ENCODE measurements around the gene CASK. TPM values are rescaled to one million over a fixed set of nuclear protein-coding genes. Genes with fewer than 3 reads are reported as not detected.

CASK gene
- total RNA-seq, 1 donor = 55.4 TPM

GRCh38 chrX:41718481-41719235 is 204.7 kb downstream of the CASK start:
- H3K27me3 ChIP-seq (ENCODE audit: insufficient read depth, low read length) = no peaks in the 10 kb centered on the region
- H3K79me2 ChIP-seq (ENCODE audit: insufficient read depth, low read length) = no peaks in the 10 kb centered on the region
- no peaks in the 10 kb centered on the region for H3K36me3 ChIP-seq (ENCODE audit: insufficient read depth, low read length)
- no peaks in the 10 kb centered on the region for H4K20me1 ChIP-seq (ENCODE audit: insufficient read depth, low read length)
- no peak overlapping the region for H3K27ac ChIP-seq (ENCODE audit: low read depth, low read length)
- no peak overlapping the region for H3K4me2 ChIP-seq (ENCODE audit: insufficient read depth, low read length)
- no peak overlapping the region for H3K4me3 ChIP-seq (ENCODE audit: insufficient read depth, low read length)
- no peak overlapping the region for H2AFZ ChIP-seq (ENCODE audit: low read length)
- no peaks in the 10 kb centered on the region for H3K9me3 ChIP-seq (ENCODE audit: low read depth, low read length)
- no peak for TF ChIP-seq CTCF (IDR thresholded peaks at IDR 0.05; ENCODE audit: extremely low read depth, low read depth, low read length)
- no peak for DNase-seq (ENCODE audit: insufficient read length, low spot score, missing footprints)
- peaks cover 7% of the 10 kb centered on the region for H3K4me1 ChIP-seq (ENCODE audit: insufficient read depth, low read length)

GRCh38 chrX:41716767-41717473 is 206.4 kb downstream of the CASK start:
- H2AFZ ChIP-seq (ENCODE audit: low read length) = no peak overlapping the region
- no peaks in the 10 kb centered on the region for H3K9me3 ChIP-seq (ENCODE audit: low read depth, low read length)
- H3K79me2 ChIP-seq (ENCODE audit: insufficient read depth, low read length) = no peaks in the 10 kb centered on the region
- no peak overlapping the region for H3K4me3 ChIP-seq (ENCODE audit: insufficient read depth, low read length)
- H3K4me2 ChIP-seq (ENCODE audit: insufficient read depth, low read length) = no peak overlapping the region
- no peaks in the 10 kb centered on the region for H4K20me1 ChIP-seq (ENCODE audit: insufficient read depth, low read length)
- H3K27me3 ChIP-seq (ENCODE audit: insufficient read depth, low read length) = no peaks in the 10 kb centered on the region
- no peak overlapping the region for H3K27ac ChIP-seq (ENCODE audit: low read depth, low read length)
- no peak for TF ChIP-seq CTCF (IDR thresholded peaks at IDR 0.05; ENCODE audit: extremely low read depth, low read depth, low read length)
- no peaks in the 10 kb centered on the region for H3K36me3 ChIP-seq (ENCODE audit: insufficient read depth, low read length)
- DNase-seq (ENCODE audit: insufficient read length, low spot score, missing footprints) = no peak
- H3K4me1 ChIP-seq (ENCODE audit: insufficient read depth, low read length) = peaks cover 4% of the 10 kb centered on the region

DNA sequence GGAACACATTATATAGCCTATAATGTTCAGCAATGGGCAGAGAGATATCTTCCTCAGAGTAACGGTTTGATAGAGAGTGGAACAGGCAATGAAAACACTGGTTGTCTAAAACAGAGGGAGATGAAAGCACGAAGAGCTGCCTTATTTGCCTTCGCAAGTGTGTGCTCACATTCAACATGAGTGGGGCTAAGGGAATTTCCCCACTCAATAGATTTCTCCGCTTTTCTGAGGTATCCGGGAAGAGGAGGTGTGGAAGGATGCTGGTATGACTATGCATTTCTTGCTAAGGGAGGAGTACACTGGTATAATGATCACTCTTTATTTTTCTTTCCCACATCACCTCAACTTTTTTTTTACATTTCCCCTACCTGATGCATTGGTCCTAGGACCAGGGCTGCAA is 207.1 kb downstream of the CASK start:
- Histone ChIP-seq H3K79me2 (ENCODE audit: insufficient read depth, low read length) (no peaks in the 10 kb centered on the region), H3K36me3 (ENCODE audit: insufficient read depth, low read length) (no peaks in the 10 kb centered on the region), H3K27me3 (ENCODE audit: insufficient read depth, low read length) (no peaks in the 10 kb centered on the region), H3K9me3 (ENCODE audit: low read depth, low read length) (no peaks in the 10 kb centered on the region), H3K4me3 (ENCODE audit: insufficient read depth, low read length) (no peak overlapping the region), H4K20me1 (ENCODE audit: insufficient read depth, low read length) (no peaks in the 10 kb centered on the region), H3K4me2 (ENCODE audit: insufficient read depth, low read length) (no peak overlapping the region), H3K4me1 (ENCODE audit: insufficient read depth, low read length) (peaks cover 4% of the 10 kb centered on the region), H3K27ac (ENCODE audit: low read depth, low read length) (no peak overlapping the region), H2AFZ (ENCODE audit: low read length) (no peak overlapping the region)
- TF ChIP-seq CTCF (IDR thresholded peaks at IDR 0.05; ENCODE audit: extremely low read depth, low read depth, low read length) = no peak
- no peak for DNase-seq (ENCODE audit: insufficient read length, low spot score, missing footprints)

- Histone ChIP-seq H3K36me3 (ENCODE audit: insufficient read depth, low read length) (no peaks in the 10 kb centered on the region), H4K20me1 (ENCODE audit: insufficient read depth, low read length) (no peaks in the 10 kb centered on the region), H3K4me2 (ENCODE audit: insufficient read depth, low read length) (no peak overlapping the region), H3K4me1 (ENCODE audit: insufficient read depth, low read length) (no peaks in the 10 kb centered on the region), H3K27me3 (ENCODE audit: insufficient read depth, low read length) (peaks cover 5% of the 10 kb centered on the region), H3K4me3 (ENCODE audit: insufficient read depth, low read length) (no peak overlapping the region), H3K79me2 (ENCODE audit: insufficient read depth, low read length) (no peaks in the 10 kb centered on the region), H2AFZ (ENCODE audit: low read length) (no peak overlapping the region), H3K27ac (ENCODE audit: low read depth, low read length) (no peak overlapping the region), H3K9me3 (ENCODE audit: low read depth, low read length) (no peaks in the 10 kb centered on the region)
- no peak for DNase-seq (ENCODE audit: insufficient read length, low spot score, missing footprints)
- no peak for TF ChIP-seq CTCF (IDR thresholded peaks at IDR 0.05; ENCODE audit: extremely low read depth, low read depth, low read length)
Measured at GRCh38 chrX:41711021-41711667, 212.2 kb downstream of the CASK start.

Data from osteoblast (primary cell).